ENCODE data around the gene BTK.

Gene BTK

GRCh38 chrX:101385026-101385684, 836 bp downstream of the BTK start:
- no peak overlapping the region for H3K4me3 ChIP-seq
- H3K4me1 ChIP-seq, result no peaks in the 10 kb centered on the region
- intact Hi-C loops (cut with DNase I; ENCODE audit: low total_unique reads), result no loop called here
- no peak overlapping the region for H3K27ac ChIP-seq
- H3K9me3 ChIP-seq, result no peaks in the 10 kb centered on the region
- H3K27me3 ChIP-seq, result no peaks in the 10 kb centered on the region
- H3K36me3 ChIP-seq, result no peaks in the 10 kb centered on the region
- TF ChIP-seq CTCF (IDR thresholded peaks at IDR 0.05), result no peak
- DNase-seq, result no peak

GRCh38 chrX:101383679-101384205, 2.2 kb downstream of the BTK start:
- no peak for DNase-seq
- no peaks in the 10 kb centered on the region for H3K9me3 ChIP-seq
- no peaks in the 10 kb centered on the region for H3K36me3 ChIP-seq
- no peak overlapping the region for H3K27ac ChIP-seq
- H3K27me3 ChIP-seq, result no peaks in the 10 kb centered on the region
- intact Hi-C loops (cut with DNase I; ENCODE audit: low total_unique reads), result no loop called here
- no peak overlapping the region for H3K4me3 ChIP-seq
- TF ChIP-seq CTCF (IDR thresholded peaks at IDR 0.05), result no peak
- H3K4me1 ChIP-seq, result no peaks in the 10 kb centered on the region

GRCh38 chrX:101377547-101377946, 8.4 kb downstream of the BTK start:
- no peaks in the 10 kb centered on the region for H3K9me3 ChIP-seq
- no peak overlapping the region for H3K27ac ChIP-seq
- no peaks in the 10 kb centered on the region for H3K4me1 ChIP-seq
- TF ChIP-seq CTCF (IDR thresholded peaks at IDR 0.05), result no peak
- DNase-seq, result no peak
- H3K4me3 ChIP-seq, result no peak overlapping the region
- H3K36me3 ChIP-seq, result no peaks in the 10 kb centered on the region
- no peaks in the 10 kb centered on the region for H3K27me3 ChIP-seq
- intact Hi-C loops (cut with DNase I; ENCODE audit: low total_unique reads), result no loop called here

GRCh38 chrX:101370888-101371504, 15.0 kb downstream of the BTK start:
- no peak for TF ChIP-seq CTCF (IDR thresholded peaks at IDR 0.05)
- Histone ChIP-seq H3K9me3 (no peaks in the 10 kb centered on the region), H3K4me3 (no peak overlapping the region), H3K4me1 (no peaks in the 10 kb centered on the region), H3K36me3 (no peaks in the 10 kb centered on the region), H3K27ac (no peak overlapping the region), H3K27me3 (no peaks in the 10 kb centered on the region)
- no peak for DNase-seq
- intact Hi-C loops (cut with DNase I; ENCODE audit: low total_unique reads), result no loop called here

- intact Hi-C loops (cut with DNase I; ENCODE audit: low total_unique reads), result no loop called here
- no peak for DNase-seq
- Histone ChIP-seq H3K27me3 (no peaks in the 10 kb centered on the region), H3K4me1 (no peaks in the 10 kb centered on the region), H3K27ac (no peak overlapping the region), H3K9me3 (no peaks in the 10 kb centered on the region), H3K4me3 (no peak overlapping the region), H3K36me3 (no peaks in the 10 kb centered on the region)
- no peak for TF ChIP-seq CTCF (IDR thresholded peaks at IDR 0.05)
These were observed 16.3 kb downstream of the BTK start for GRCh38 chrX:101369687-101370086.
